ENCODE data around the gene MFAP4.

The MFAP4 gene

GRCh38 chr17:19417611-19418010 lies 30.6 kb upstream of the MFAP4 start:
- no peaks in the 10 kb centered on the region for H3K27me3 ChIP-seq (replicated peaks; ENCODE audit: control insufficient read depth, insufficient read depth, low read length, poor library complexity, severe bottlenecking)
- H3K4me3 ChIP-seq (ENCODE audit: insufficient read depth, low read depth, low read length, poor library complexity, severe bottlenecking): no peak overlapping the region
- no peak overlapping the region for H3K27ac ChIP-seq (ENCODE audit: insufficient read depth, low read length, poor library complexity, severe bottlenecking)
- no peak for DNase-seq
- no peaks in the 10 kb centered on the region for H3K9me3 ChIP-seq (ENCODE audit: control insufficient read depth, low read length)
- H3K4me1 ChIP-seq (ENCODE audit: control insufficient read depth, insufficient read depth, low read length, poor library complexity, severe bottlenecking): no peaks in the 10 kb centered on the region
- no peaks in the 10 kb centered on the region for H3K36me3 ChIP-seq (ENCODE audit: control insufficient read depth, insufficient read depth, low read length)

GRCh38 chr17:19415806-19416775 lies 29.1 kb upstream of the MFAP4 start:
- no peak for DNase-seq
- Histone ChIP-seq H3K36me3 (ENCODE audit: control insufficient read depth, insufficient read depth, low read length) (no peaks in the 10 kb centered on the region), H3K4me1 (ENCODE audit: control insufficient read depth, insufficient read depth, low read length, poor library complexity, severe bottlenecking) (no peaks in the 10 kb centered on the region), H3K9me3 (ENCODE audit: control insufficient read depth, low read length) (no peaks in the 10 kb centered on the region), H3K27ac (ENCODE audit: insufficient read depth, low read length, poor library complexity, severe bottlenecking) (no peak overlapping the region), H3K27me3 (replicated peaks; ENCODE audit: control insufficient read depth, insufficient read depth, low read length, poor library complexity, severe bottlenecking) (no peaks in the 10 kb centered on the region), H3K4me3 (ENCODE audit: insufficient read depth, low read depth, low read length, poor library complexity, severe bottlenecking) (no peak overlapping the region)

GRCh38 chr17:19415311-19415710 lies 28.3 kb upstream of the MFAP4 start:
- no peak overlapping the region for H3K27ac ChIP-seq (ENCODE audit: insufficient read depth, low read length, poor library complexity, severe bottlenecking)
- no peak for DNase-seq
- H3K36me3 ChIP-seq (ENCODE audit: control insufficient read depth, insufficient read depth, low read length): no peaks in the 10 kb centered on the region
- H3K9me3 ChIP-seq (ENCODE audit: control insufficient read depth, low read length): no peaks in the 10 kb centered on the region
- H3K27me3 ChIP-seq (replicated peaks; ENCODE audit: control insufficient read depth, insufficient read depth, low read length, poor library complexity, severe bottlenecking): no peaks in the 10 kb centered on the region
- no peak overlapping the region for H3K4me3 ChIP-seq (ENCODE audit: insufficient read depth, low read depth, low read length, poor library complexity, severe bottlenecking)
- H3K4me1 ChIP-seq (ENCODE audit: control insufficient read depth, insufficient read depth, low read length, poor library complexity, severe bottlenecking): no peaks in the 10 kb centered on the region

DNA sequence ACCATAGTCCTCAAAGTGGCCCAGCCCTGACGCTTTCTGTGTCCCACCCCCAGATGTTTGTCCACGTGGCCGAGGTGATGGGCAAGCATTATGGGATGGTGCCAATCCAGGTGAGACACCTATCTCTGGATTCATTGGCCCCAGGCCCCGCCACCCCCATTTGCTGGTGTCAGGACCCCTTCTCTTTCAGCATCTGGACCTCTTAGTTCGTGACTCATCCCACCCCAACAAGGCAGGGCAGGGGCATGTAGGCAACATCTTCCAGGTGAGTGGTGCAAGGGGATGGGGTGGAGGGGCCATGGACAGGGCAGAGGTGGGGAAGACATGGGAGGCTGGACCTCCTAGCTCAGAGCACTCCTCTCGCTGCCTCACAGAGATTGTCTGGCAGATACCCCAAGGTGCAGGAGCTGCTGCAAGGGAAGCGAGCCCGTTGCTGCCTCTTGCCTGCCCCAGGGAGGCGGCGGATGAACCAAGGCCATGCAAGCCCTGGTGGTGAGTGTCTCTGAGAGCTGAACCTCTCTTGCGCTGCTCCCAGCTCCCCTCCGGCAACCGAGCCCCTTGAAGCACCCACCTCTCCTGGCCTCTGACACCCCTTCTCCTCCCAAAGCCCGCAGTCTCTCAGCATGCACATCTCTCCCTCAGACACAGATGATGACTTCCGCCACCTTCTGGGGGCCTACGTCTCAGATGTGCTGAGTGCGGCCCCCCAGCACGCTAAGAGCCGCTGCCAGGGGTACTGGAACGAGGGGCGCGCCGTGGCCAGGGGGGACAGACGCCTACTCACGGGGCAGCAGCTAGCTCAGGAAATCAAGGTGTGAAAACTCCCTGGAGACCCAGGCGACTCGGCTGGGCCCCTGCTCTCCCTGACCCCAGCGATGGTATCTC lies 27.6 kb upstream of the MFAP4 start:
- Histone ChIP-seq H3K9me3 (ENCODE audit: control insufficient read depth, low read length) (no peaks in the 10 kb centered on the region), H3K27me3 (replicated peaks; ENCODE audit: control insufficient read depth, insufficient read depth, low read length, poor library complexity, severe bottlenecking) (no peaks in the 10 kb centered on the region), H3K27ac (ENCODE audit: insufficient read depth, low read length, poor library complexity, severe bottlenecking) (no peak overlapping the region), H3K4me1 (ENCODE audit: control insufficient read depth, insufficient read depth, low read length, poor library complexity, severe bottlenecking) (no peaks in the 10 kb centered on the region), H3K4me3 (ENCODE audit: insufficient read depth, low read depth, low read length, poor library complexity, severe bottlenecking) (no peak overlapping the region), H3K36me3 (ENCODE audit: control insufficient read depth, insufficient read depth, low read length) (no peaks in the 10 kb centered on the region)
- no peak for DNase-seq

- no peaks in the 10 kb centered on the region for H3K27me3 ChIP-seq (replicated peaks; ENCODE audit: control insufficient read depth, insufficient read depth, low read length, poor library complexity, severe bottlenecking)
- H3K27ac ChIP-seq (ENCODE audit: insufficient read depth, low read length, poor library complexity, severe bottlenecking): no peak overlapping the region
- no peak for DNase-seq
Observed at GRCh38 chr17:19413761-19414160, 26.8 kb upstream of the MFAP4 start.

DNA sequence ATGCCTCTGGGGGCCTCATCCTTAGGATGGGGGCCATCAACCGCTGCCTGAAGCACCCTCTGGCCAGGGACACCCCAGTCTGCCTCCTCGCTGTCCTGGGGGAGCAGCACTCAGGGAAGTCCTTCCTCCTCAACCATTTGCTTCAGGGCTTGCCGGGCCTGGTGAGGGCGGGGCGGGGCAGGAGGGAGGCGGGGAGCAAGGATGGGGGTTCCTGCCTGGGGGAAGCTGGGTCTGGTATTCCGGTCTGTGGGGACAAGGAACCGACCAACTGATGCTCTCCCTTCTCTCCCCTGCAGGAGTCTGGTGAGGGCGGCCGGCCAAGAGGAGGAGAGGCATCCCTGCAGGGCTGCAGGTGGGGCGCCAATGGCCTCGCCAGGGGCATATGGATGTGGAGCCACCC lies 26.0 kb upstream of the MFAP4 start:
- Histone ChIP-seq H3K4me3 (ENCODE audit: insufficient read depth, low read depth, low read length, poor library complexity, severe bottlenecking) (no peak overlapping the region), H3K4me1 (ENCODE audit: control insufficient read depth, insufficient read depth, low read length, poor library complexity, severe bottlenecking) (no peaks in the 10 kb centered on the region), H3K36me3 (ENCODE audit: control insufficient read depth, insufficient read depth, low read length) (no peaks in the 10 kb centered on the region), H3K9me3 (ENCODE audit: control insufficient read depth, low read length) (no peaks in the 10 kb centered on the region), H3K27ac (ENCODE audit: insufficient read depth, low read length, poor library complexity, severe bottlenecking) (no peak overlapping the region), H3K27me3 (replicated peaks; ENCODE audit: control insufficient read depth, insufficient read depth, low read length, poor library complexity, severe bottlenecking) (no peaks in the 10 kb centered on the region)
- DNase-seq: no peak

More at GRCh38 chr17:19413761-19414160, 26.8 kb upstream of the MFAP4 start:
- no peaks in the 10 kb centered on the region for H3K4me1 ChIP-seq (ENCODE audit: control insufficient read depth, insufficient read depth, low read length, poor library complexity, severe bottlenecking)
- no peaks in the 10 kb centered on the region for H3K9me3 ChIP-seq (ENCODE audit: control insufficient read depth, low read length)
- no peaks in the 10 kb centered on the region for H3K36me3 ChIP-seq (ENCODE audit: control insufficient read depth, insufficient read depth, low read length)
- H3K4me3 ChIP-seq (ENCODE audit: insufficient read depth, low read depth, low read length, poor library complexity, severe bottlenecking): no peak overlapping the region

GRCh38 chr17:19412510-19412909 lies 25.5 kb upstream of the MFAP4 start:
- DNase-seq: no peak
- Histone ChIP-seq H3K36me3 (ENCODE audit: control insufficient read depth, insufficient read depth, low read length) (no peaks in the 10 kb centered on the region), H3K27me3 (replicated peaks; ENCODE audit: control insufficient read depth, insufficient read depth, low read length, poor library complexity, severe bottlenecking) (no peaks in the 10 kb centered on the region), H3K4me3 (ENCODE audit: insufficient read depth, low read depth, low read length, poor library complexity, severe bottlenecking) (no peak overlapping the region), H3K4me1 (ENCODE audit: control insufficient read depth, insufficient read depth, low read length, poor library complexity, severe bottlenecking) (no peaks in the 10 kb centered on the region), H3K27ac (ENCODE audit: insufficient read depth, low read length, poor library complexity, severe bottlenecking) (no peak overlapping the region), H3K9me3 (ENCODE audit: control insufficient read depth, low read length) (no peaks in the 10 kb centered on the region)

GRCh38 chr17:19411631-19412030 lies 24.6 kb upstream of the MFAP4 start:
- Histone ChIP-seq H3K4me1 (ENCODE audit: control insufficient read depth, insufficient read depth, low read length, poor library complexity, severe bottlenecking) (no peaks in the 10 kb centered on the region), H3K36me3 (ENCODE audit: control insufficient read depth, insufficient read depth, low read length) (no peaks in the 10 kb centered on the region), H3K9me3 (ENCODE audit: control insufficient read depth, low read length) (no peaks in the 10 kb centered on the region), H3K4me3 (ENCODE audit: insufficient read depth, low read depth, low read length, poor library complexity, severe bottlenecking) (no peak overlapping the region), H3K27ac (ENCODE audit: insufficient read depth, low read length, poor library complexity, severe bottlenecking) (no peak overlapping the region), H3K27me3 (replicated peaks; ENCODE audit: control insufficient read depth, insufficient read depth, low read length, poor library complexity, severe bottlenecking) (no peaks in the 10 kb centered on the region)
- no peak for DNase-seq

- no peaks in the 10 kb centered on the region for H3K36me3 ChIP-seq (ENCODE audit: control insufficient read depth, insufficient read depth, low read length)
- no peak within 1 kb of the TSS for H3K27ac ChIP-seq (ENCODE audit: insufficient read depth, low read length, poor library complexity, severe bottlenecking)
- H3K4me1 ChIP-seq (ENCODE audit: control insufficient read depth, insufficient read depth, low read length, poor library complexity, severe bottlenecking): no peaks in the 10 kb centered on the region
- no peaks in the 10 kb centered on the region for H3K9me3 ChIP-seq (ENCODE audit: control insufficient read depth, low read length)
- no peak within 1 kb of the TSS for H3K4me3 ChIP-seq (ENCODE audit: insufficient read depth, low read depth, low read length, poor library complexity, severe bottlenecking)
- DNase-seq: no peak
- H3K27me3 ChIP-seq (replicated peaks; ENCODE audit: control insufficient read depth, insufficient read depth, low read length, poor library complexity, severe bottlenecking): no peaks in the 10 kb centered on the region
Observed at GRCh38 chr17:19410875-19411620, 24.1 kb upstream of the MFAP4 start, which contains the start of gene RNF112. Gene RNF112, plus strand, starts transcription at chr17:19411232. Its CDS starts 177 bp downstream, at chr17:19411409.

Measured in effector memory CD4-positive, alpha-beta T cell (primary cell).